BE2C (cell line): ENCODE results near the gene ZSWIM7.

Experiments
- DNase-seq: peaks from one replicate; pipeline ENCODE4 v3.0.0-alpha.2; 2020
- H3K27me3 ChIP-seq: fragments of 250-450 bp; sonication (Bioruptor Pico); 2 replicates; pipeline ENCODE4 v1.5.1; 2020; ENCODE audit warnings: mild to moderate bottlenecking
- H3K36me3 ChIP-seq: fragments of 250-450 bp; sonication (Bioruptor Pico); 2 replicates; pipeline ENCODE4 v1.5.1; 2020; ENCODE audit warnings: mild to moderate bottlenecking
- H3K4me1 ChIP-seq: fragments of 250-450 bp; sonication (Bioruptor Pico); 2 replicates; pipeline ENCODE4 v1.5.1; 2020
- H3K4me3 ChIP-seq: 2 replicates; pipeline ENCODE4 v1.5.1; 2011; ENCODE audit warnings: low read depth, low read length
- H3K9me3 ChIP-seq: fragments of 250-450 bp; sonication (Bioruptor Pico); 2 replicates; pipeline ENCODE4 v1.5.1; 2020
- CTCF ChIP-seq: IDR thresholded peaks from 2 replicates; pipeline ENCODE4 v1.5.1; 2012; ENCODE audit warnings: mild to moderate bottlenecking, low read depth, low read length

Gene ZSWIM7

GRCh38 chr17:15957608-15958307, 41.7 kb downstream of the ZSWIM7 start:
- no peak for DNase-seq
- no peaks in the 10 kb centered on the region for H3K9me3 ChIP-seq
- no peak overlapping the region for H3K4me3 ChIP-seq
- no peaks in the 10 kb centered on the region for H3K4me1 ChIP-seq
- H3K27me3 ChIP-seq: no peaks in the 10 kb centered on the region
- no peaks in the 10 kb centered on the region for H3K36me3 ChIP-seq
- no peak for TF ChIP-seq CTCF

GRCh38 chr17:15957206-15957605, 42.3 kb downstream of the ZSWIM7 start:
- no peak for TF ChIP-seq CTCF
- no peaks in the 10 kb centered on the region for H3K27me3 ChIP-seq
- no peak overlapping the region for H3K4me3 ChIP-seq
- no peaks in the 10 kb centered on the region for H3K4me1 ChIP-seq
- DNase-seq: no peak
- H3K36me3 ChIP-seq: no peaks in the 10 kb centered on the region
- no peaks in the 10 kb centered on the region for H3K9me3 ChIP-seq

GRCh38 chr17:15955793-15956541, 43.5 kb downstream of the ZSWIM7 start:
- Histone ChIP-seq H3K36me3 (no peaks in the 10 kb centered on the region), H3K27me3 (no peaks in the 10 kb centered on the region), H3K4me1 (no peaks in the 10 kb centered on the region), H3K9me3 (no peaks in the 10 kb centered on the region), H3K4me3 (no peak overlapping the region)
- DNase-seq: no peak
- TF ChIP-seq CTCF: no peak

GRCh38 chr17:15954222-15954621, 45.3 kb downstream of the ZSWIM7 start:
- Histone ChIP-seq H3K9me3 (no peaks in the 10 kb centered on the region), H3K4me1 (no peaks in the 10 kb centered on the region), H3K27me3 (no peaks in the 10 kb centered on the region), H3K36me3 (no peaks in the 10 kb centered on the region), H3K4me3 (no peak overlapping the region)
- no peak for TF ChIP-seq CTCF
- no peak for DNase-seq

- no peak overlapping the region for H3K4me3 ChIP-seq
- H3K9me3 ChIP-seq: no peaks in the 10 kb centered on the region
- no peak for DNase-seq
- H3K27me3 ChIP-seq: no peaks in the 10 kb centered on the region
- no peaks in the 10 kb centered on the region for H3K4me1 ChIP-seq
- no peak for TF ChIP-seq CTCF
- H3K36me3 ChIP-seq: no peaks in the 10 kb centered on the region
Observed at GRCh38 chr17:15952916-15953790, 46.4 kb downstream of the ZSWIM7 start.
